Activated naive CD8-positive, alpha-beta T cell treated with anti-CD3 and anti-CD28 coated beads, Interleukin-2, amount 10 ng/mL, durations not matched to agents 7 days and 5 days (primary cell): ENCODE results near the gene MAML2. TPM values are rescaled to one million over a fixed set of nuclear protein-coding genes. Genes with fewer than 3 reads are reported as not detected.

Source experiments
- ATAC-seq: fragments of 150-1000 bp; cut with Tn5 transposase; one replicate; pipeline ENCODE4 v1.10.0; 2021; ENCODE audit warnings: low read depth, moderate library complexity
- POLR2A ChIA-PET: fragments of 350-600 bp; sonication (Branson Sonifier 250); formaldehyde crosslinking; loops from one replicate; lab custom pipeline; 2021; ENCODE audit warnings: antibody characterized with exemption; lab: Charles Lee
- DNase-seq: peaks from one replicate; pipeline ENCODE4 v3.0.0; 2021
- H3K27ac Mint-ChIP-seq: one replicate; pipeline ENCODE4 v1.8.0; 2022; ENCODE audit warnings: mild to moderate bottlenecking, mixed read lengths
- H3K27me3 Mint-ChIP-seq: one replicate; pipeline ENCODE4 v1.8.0; 2022; ENCODE audit warnings: mild to moderate bottlenecking, moderate library complexity, mixed read lengths
- H3K36me3 Mint-ChIP-seq: one replicate; pipeline ENCODE4 v1.8.0; 2021; ENCODE audit warnings: mild to moderate bottlenecking, mixed read lengths
- H3K4me1 Mint-ChIP-seq: one replicate; pipeline ENCODE4 v1.8.0; 2021; ENCODE audit warnings: mixed read lengths
- H3K4me3 Mint-ChIP-seq: one replicate; pipeline ENCODE4 v1.8.0; 2022; ENCODE audit warnings: mild to moderate bottlenecking, moderate library complexity, mixed read lengths
- H3K9me3 Mint-ChIP-seq: one replicate; pipeline ENCODE4 v1.8.0; 2021; ENCODE audit warnings: mixed read lengths
- total RNA-seq, 2 experiments: library from RNA; stranded (reverse); gene quantifications; one replicate each; pipeline ENCODE4 v1.2.3, GENCODE V29; 2021

Gene MAML2
- total RNA-seq, 2 experiments from 2014 or later: 18.6 to 20.5 TPM

DNA sequence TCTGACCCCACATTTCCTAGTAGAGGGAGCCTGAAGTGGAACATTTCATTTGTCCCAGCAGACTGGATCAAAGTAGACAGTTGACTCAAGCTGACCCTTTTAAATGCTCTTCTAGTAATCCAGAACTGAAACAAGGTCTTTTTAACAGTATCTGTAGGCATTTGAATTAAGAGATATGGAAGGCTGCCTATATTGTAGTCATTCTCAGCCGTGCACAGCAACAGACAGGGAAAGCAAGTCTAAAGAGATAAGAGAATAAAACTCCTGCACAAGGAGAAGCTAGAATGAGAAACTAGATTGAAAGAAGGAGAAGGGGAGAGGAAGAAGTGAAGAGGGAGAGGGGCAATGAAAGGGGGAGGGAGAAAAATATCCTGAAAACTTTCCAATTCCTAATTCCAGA, 238.5 kb downstream of the MAML2 start:
- H3K27ac Mint-ChIP-seq: no peak overlapping the region
- no peaks in the 10 kb centered on the region for H3K27me3 Mint-ChIP-seq
- no peak for DNase-seq
- H3K4me3 Mint-ChIP-seq: no peak overlapping the region
- H3K36me3 Mint-ChIP-seq: peaks cover 31% of the 10 kb centered on the region
- peaks cover 9% of the 10 kb centered on the region for H3K4me1 Mint-ChIP-seq
- no peak for ATAC-seq
- POLR2A ChIA-PET: no interaction called here
- H3K9me3 Mint-ChIP-seq: peaks cover 2% of the 10 kb centered on the region

- DNase-seq (no peak), ATAC-seq (no peak)
- POLR2A ChIA-PET: no interaction called here
- Mint-ChIP-seq H3K27me3 (no peaks in the 10 kb centered on the region), H3K36me3 (peaks cover 34% of the 10 kb centered on the region), H3K27ac (no peak overlapping the region), H3K4me1 (peaks cover 9% of the 10 kb centered on the region), H3K4me3 (no peak overlapping the region), H3K9me3 (peaks cover 2% of the 10 kb centered on the region)
These were observed 239.3 kb downstream of the MAML2 start for GRCh38 chr11:96103721-96104120.

DNA sequence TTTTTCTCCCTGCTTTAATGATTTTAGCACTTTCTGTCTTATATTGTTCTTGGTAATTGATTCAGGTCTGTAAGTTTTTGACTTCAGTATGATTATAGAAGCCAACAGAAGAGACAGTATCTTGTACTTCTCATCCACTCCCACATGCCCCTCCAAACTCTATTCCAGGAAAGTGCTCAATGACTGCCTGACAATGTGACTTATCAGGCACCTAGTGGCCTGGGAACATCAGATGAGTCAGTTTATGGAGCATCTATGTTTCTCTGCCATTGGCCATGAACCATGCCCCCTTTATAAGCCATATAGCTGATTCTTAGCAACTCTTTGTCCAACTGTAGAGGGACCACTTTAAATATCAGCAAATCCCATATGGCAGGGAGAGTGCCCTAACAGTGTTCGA, 239.9 kb downstream of the MAML2 start:
- POLR2A ChIA-PET: no interaction called here
- no peak for DNase-seq
- H3K27ac Mint-ChIP-seq: no peak overlapping the region
- no peak overlapping the region for H3K4me3 Mint-ChIP-seq
- ATAC-seq: no peak
- peaks cover 2% of the 10 kb centered on the region for H3K9me3 Mint-ChIP-seq
- H3K36me3 Mint-ChIP-seq: peaks cover 34% of the 10 kb centered on the region
- H3K4me1 Mint-ChIP-seq: peaks cover 9% of the 10 kb centered on the region
- no peaks in the 10 kb centered on the region for H3K27me3 Mint-ChIP-seq

DNA sequence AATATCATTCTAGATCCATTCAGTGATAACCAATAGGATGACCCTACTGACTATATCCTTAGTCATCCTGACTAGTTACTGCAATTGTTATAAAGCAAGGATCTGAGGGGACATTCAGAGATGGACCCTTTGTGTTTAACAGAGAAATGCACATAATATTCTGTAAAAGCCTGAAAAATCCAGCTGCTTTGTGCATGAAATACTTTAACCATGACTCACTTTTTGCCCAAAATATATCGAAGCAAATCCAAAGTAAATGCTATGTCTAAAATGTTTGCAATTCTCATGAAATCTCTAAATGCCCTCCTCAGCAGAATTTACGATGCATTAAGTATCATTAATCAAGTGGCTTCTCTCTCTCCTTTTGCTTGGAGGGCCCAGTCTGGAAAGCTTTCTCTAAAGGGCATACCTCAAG, 240.3 kb downstream of the MAML2 start:
- Mint-ChIP-seq H3K4me1 (peaks cover 9% of the 10 kb centered on the region), H3K9me3 (peaks cover 2% of the 10 kb centered on the region), H3K27ac (no peak overlapping the region), H3K4me3 (no peak overlapping the region), H3K27me3 (no peaks in the 10 kb centered on the region), H3K36me3 (peaks cover 34% of the 10 kb centered on the region)
- ATAC-seq (no peak), DNase-seq (no peak)
- POLR2A ChIA-PET: no interaction called here

- peaks cover 34% of the 10 kb centered on the region for H3K36me3 Mint-ChIP-seq
- H3K4me1 Mint-ChIP-seq: peaks cover 7% of the 10 kb centered on the region
- H3K27ac Mint-ChIP-seq: no peak overlapping the region
- no peaks in the 10 kb centered on the region for H3K27me3 Mint-ChIP-seq
- POLR2A ChIA-PET: interaction anchor here (0.6 kb wide), 1 partner anchor 949 kb away, joined by 3 read pairs; no protein-coding TSS in a partner anchor
- no peak overlapping the region for H3K4me3 Mint-ChIP-seq
- DNase-seq (no peak), ATAC-seq (no peak)
- peaks cover 2% of the 10 kb centered on the region for H3K9me3 Mint-ChIP-seq
These were observed 241.8 kb downstream of the MAML2 start for GRCh38 chr11:96101146-96101545.

- H3K4me3 Mint-ChIP-seq: no peak overlapping the region
- H3K27ac Mint-ChIP-seq: no peak overlapping the region
- peaks cover 28% of the 10 kb centered on the region for H3K36me3 Mint-ChIP-seq
- no peak for ATAC-seq
- H3K4me1 Mint-ChIP-seq: peaks cover 5% of the 10 kb centered on the region
- no peak for DNase-seq
- no peaks in the 10 kb centered on the region for H3K27me3 Mint-ChIP-seq
- peaks cover 2% of the 10 kb centered on the region for H3K9me3 Mint-ChIP-seq
- POLR2A ChIA-PET: no interaction called here
These were observed 244.3 kb downstream of the MAML2 start for GRCh38 chr11:96098511-96099241.

DNA sequence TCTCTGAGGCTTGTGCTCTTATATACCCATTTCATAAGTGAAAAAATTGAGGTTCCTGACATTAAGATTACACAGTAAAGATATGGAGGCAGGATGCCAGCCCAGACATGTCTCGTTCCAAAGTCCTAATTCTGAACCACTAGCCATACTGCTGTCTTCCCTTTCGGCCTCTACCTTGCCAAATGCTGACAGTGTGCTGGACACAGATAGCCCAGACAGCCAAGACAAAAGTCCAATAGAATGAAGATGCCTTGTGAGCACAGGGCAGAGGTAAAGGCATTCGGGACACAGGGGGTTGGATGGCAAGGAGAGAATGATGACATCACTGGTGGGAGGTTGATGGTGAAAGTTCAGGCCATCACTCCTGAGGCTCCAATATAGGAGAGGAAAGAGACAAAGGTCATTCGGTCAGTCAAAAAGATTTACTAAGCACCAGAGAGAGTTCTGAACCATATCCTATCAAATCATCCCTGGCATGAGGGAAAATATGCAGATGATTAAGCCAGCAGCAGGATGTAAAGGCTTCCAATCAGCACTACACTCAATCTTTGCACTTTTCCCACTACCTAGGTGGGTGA, 245.1 kb downstream of the MAML2 start:
- POLR2A ChIA-PET: no interaction called here
- peaks cover 5% of the 10 kb centered on the region for H3K4me1 Mint-ChIP-seq
- H3K27ac Mint-ChIP-seq: no peak overlapping the region
- peaks cover 28% of the 10 kb centered on the region for H3K36me3 Mint-ChIP-seq
- no peak overlapping the region for H3K4me3 Mint-ChIP-seq
- DNase-seq (no peak), ATAC-seq (no peak)
- peaks cover 2% of the 10 kb centered on the region for H3K9me3 Mint-ChIP-seq
- H3K27me3 Mint-ChIP-seq: no peaks in the 10 kb centered on the region

DNA sequence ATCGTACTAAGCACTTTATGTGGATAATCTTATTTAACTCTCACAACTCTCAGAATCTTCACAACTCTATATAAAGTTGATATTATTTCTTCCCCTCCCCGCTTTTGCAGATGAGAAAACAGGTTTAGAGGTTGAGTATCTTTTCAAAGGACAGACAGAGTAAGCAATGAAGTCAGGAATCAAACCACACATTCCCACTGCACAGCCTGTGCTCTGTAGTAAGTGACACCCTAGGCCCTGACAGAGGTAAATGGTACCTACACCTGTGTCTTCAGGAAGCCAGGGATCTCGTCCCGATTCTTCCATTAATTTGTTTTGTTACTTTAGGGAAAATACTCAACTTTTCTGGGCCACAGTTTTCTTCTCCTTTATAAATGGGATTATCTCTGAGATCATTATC, 246.6 kb downstream of the MAML2 start:
- Mint-ChIP-seq H3K4me3 (no peak overlapping the region), H3K4me1 (peaks cover 8% of the 10 kb centered on the region), H3K9me3 (peaks cover 2% of the 10 kb centered on the region), H3K36me3 (peaks cover 29% of the 10 kb centered on the region), H3K27me3 (no peaks in the 10 kb centered on the region), H3K27ac (no peak overlapping the region)
- no peak for ATAC-seq
- DNase-seq: no peak
- POLR2A ChIA-PET: no interaction called here

DNA sequence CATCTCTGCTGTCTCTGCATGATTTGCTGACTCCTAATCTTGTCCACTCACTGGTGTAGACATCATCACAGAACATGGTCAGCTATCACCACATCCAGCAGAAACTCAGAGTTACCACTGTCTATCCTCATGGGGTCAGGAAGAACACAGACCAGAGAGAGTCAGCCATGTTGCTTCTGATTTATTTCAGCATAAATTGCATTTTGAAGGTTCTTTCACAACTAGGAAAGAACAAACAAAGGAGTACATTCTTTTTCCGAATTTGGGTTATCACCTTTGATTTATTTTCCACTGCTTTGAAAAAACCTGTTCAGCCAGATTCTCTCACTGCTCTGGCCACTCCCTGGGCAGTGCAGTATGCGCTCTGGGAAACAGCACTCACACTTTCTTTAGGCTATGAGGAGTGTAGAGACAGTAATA, 247.1 kb downstream of the MAML2 start:
- no peaks in the 10 kb centered on the region for H3K9me3 Mint-ChIP-seq
- no peak overlapping the region for H3K4me3 Mint-ChIP-seq
- no peak overlapping the region for H3K27ac Mint-ChIP-seq
- DNase-seq (no peak), ATAC-seq (no peak)
- H3K27me3 Mint-ChIP-seq: no peaks in the 10 kb centered on the region
- peaks cover 8% of the 10 kb centered on the region for H3K4me1 Mint-ChIP-seq
- H3K36me3 Mint-ChIP-seq: peaks cover 26% of the 10 kb centered on the region
- POLR2A ChIA-PET: no interaction called here

- POLR2A ChIA-PET: no interaction called here
- DNase-seq (no peak), ATAC-seq (no peak)
- no peak overlapping the region for H3K4me3 Mint-ChIP-seq
- H3K36me3 Mint-ChIP-seq: peaks cover 25% of the 10 kb centered on the region
- peaks cover 9% of the 10 kb centered on the region for H3K4me1 Mint-ChIP-seq
- no peaks in the 10 kb centered on the region for H3K27me3 Mint-ChIP-seq
- H3K9me3 Mint-ChIP-seq: no peaks in the 10 kb centered on the region
- no peak overlapping the region for H3K27ac Mint-ChIP-seq
These were observed 248.8 kb downstream of the MAML2 start for GRCh38 chr11:96094156-96094555.

DNA sequence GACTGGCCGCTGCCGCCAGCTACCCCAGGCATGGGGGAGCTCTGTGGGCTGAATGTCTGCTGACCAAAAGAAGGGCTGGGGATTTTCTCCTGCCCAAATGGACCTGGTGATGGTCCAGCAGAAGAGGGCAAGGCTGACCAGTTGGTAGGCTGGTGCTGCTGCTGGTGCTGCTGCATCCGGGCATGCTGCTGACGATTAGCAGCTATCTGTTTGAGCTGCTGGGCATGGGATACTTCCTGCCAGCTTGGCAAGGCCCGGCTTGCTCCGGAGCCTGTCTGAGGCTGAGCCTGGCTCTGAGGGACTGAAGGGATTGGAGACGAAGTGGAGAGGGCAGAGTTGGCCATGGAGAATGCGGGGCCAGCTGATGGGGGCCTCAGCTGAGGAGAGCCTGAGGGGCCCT, 250.5 kb downstream of the MAML2 start:
- Mint-ChIP-seq H3K4me3 (no peak overlapping the region), H3K27ac (no peak overlapping the region), H3K4me1 (peaks cover 9% of the 10 kb centered on the region), H3K9me3 (peaks cover 1% of the 10 kb centered on the region), H3K36me3 (peaks cover 33% of the 10 kb centered on the region), H3K27me3 (no peaks in the 10 kb centered on the region)
- POLR2A ChIA-PET: interaction anchor here (1.6 kb wide), 1 partner anchor 249 kb away, joined by 4 read pairs; no protein-coding TSS in a partner anchor
- DNase-seq: no peak
- no peak for ATAC-seq

GRCh38 chr11:96091476-96091875, 251.5 kb downstream of the MAML2 start:
- H3K36me3 Mint-ChIP-seq: peaks cover 38% of the 10 kb centered on the region
- ATAC-seq (peak; percentile 80), DNase-seq (no peak)
- no peak overlapping the region for H3K4me3 Mint-ChIP-seq
- peaks cover 1% of the 10 kb centered on the region for H3K9me3 Mint-ChIP-seq
- peaks cover 7% of the 10 kb centered on the region for H3K4me1 Mint-ChIP-seq
- POLR2A ChIA-PET: interaction anchor here (1.6 kb wide), 1 partner anchor 250 kb away, joined by 4 read pairs; no protein-coding TSS in a partner anchor
- H3K27me3 Mint-ChIP-seq: no peaks in the 10 kb centered on the region
- no peak overlapping the region for H3K27ac Mint-ChIP-seq

DNA sequence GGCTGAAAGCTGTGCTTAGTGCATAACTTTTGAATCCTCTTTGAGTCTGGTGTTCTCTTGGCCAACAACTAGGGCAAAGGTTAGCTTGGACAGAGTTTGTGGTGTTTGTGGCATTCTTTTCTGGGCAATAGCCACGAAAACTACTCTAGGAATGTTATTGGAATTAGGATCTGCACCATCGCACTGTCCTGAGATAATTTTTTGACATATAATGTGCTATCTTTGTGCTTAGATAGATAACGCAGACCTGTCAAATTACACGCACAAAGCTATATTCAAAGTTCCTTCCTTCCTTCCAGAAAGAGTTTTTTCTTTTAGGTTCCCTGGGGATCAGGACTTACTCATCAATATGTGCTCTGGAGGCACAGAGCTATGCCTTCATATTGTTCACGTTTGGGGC, 252.3 kb downstream of the MAML2 start:
- H3K27ac Mint-ChIP-seq: no peak overlapping the region
- DNase-seq (no peak), ATAC-seq (no peak)
- H3K4me3 Mint-ChIP-seq: no peak overlapping the region
- no peaks in the 10 kb centered on the region for H3K27me3 Mint-ChIP-seq
- peaks cover 39% of the 10 kb centered on the region for H3K36me3 Mint-ChIP-seq
- POLR2A ChIA-PET: no interaction called here
- peaks cover 7% of the 10 kb centered on the region for H3K4me1 Mint-ChIP-seq
- H3K9me3 Mint-ChIP-seq: peaks cover 1% of the 10 kb centered on the region

GRCh38 chr11:96088914-96089313, 254.1 kb downstream of the MAML2 start:
- Mint-ChIP-seq H3K27me3 (no peaks in the 10 kb centered on the region), H3K27ac (no peak overlapping the region), H3K4me3 (no peak overlapping the region), H3K9me3 (peaks cover 7% of the 10 kb centered on the region), H3K36me3 (peaks cover 48% of the 10 kb centered on the region), H3K4me1 (peaks cover 6% of the 10 kb centered on the region)
- POLR2A ChIA-PET: no interaction called here
- DNase-seq: no peak
- no peak for ATAC-seq
